IMR-90 (cell line): Measurements from ENCODE around the gene DPCD. TPM values are rescaled to one million over a fixed set of nuclear protein-coding genes. Genes with fewer than 3 reads are reported as not detected.

Experiments
- ATAC-seq: fragments of 200-7000 bp; cut with Tn5 transposase; 2 replicates; pipeline ENCODE4 v1.9.1; 2020; ENCODE audit warnings: low read depth, mild to moderate bottlenecking, moderate library complexity
- Bru-seq: library from RNA; stranded (reverse); fragments of 400-500 nt; gene quantifications from one replicate; lab custom pipeline; 2021; lab: Mats Ljungman, UMichigan
- BruChase-seq, 2 experiments: library from RNA; stranded (reverse); fragments of 400-500 nt; gene quantifications; one replicate each; lab custom pipeline; 2021; lab: Mats Ljungman, UMichigan
- BruUV-seq: library from RNA; stranded (reverse); fragments of 400-500 nt; replicated peaks from 2 replicates; lab custom pipeline; 2021; lab: Mats Ljungman, UMichigan
- CTCF ChIA-PET: fragments of 300-600 bp; formaldehyde crosslinking; extraction: SDS; loops from one replicate; lab custom pipeline; 2021; ENCODE audit warnings: antibody characterized with exemption; lab: Yijun Ruan, JAX
- POLR2A ChIA-PET: fragments of 300-600 bp; sonication (Branson Sonifier 250); formaldehyde crosslinking; loops from one replicate; lab custom pipeline; 2022; ENCODE audit warnings: antibody characterized with exemption; ENCODE audit not compliant: unreplicated experiment; lab: Charles Lee
- DNase-seq: peaks from one replicate; pipeline ENCODE4 v3.0.0; 2013
- H2AFZ ChIP-seq: replicated peaks from 2 replicates; pipeline ENCODE3; 2013; ENCODE audit warnings: low read length, mild to moderate bottlenecking; ENCODE audit not compliant: poor library complexity
- H2AK5ac ChIP-seq: 2 replicates; pipeline ENCODE4 v1.6.1; 2013; ENCODE audit warnings: low read depth, low read length, inconsistent platforms
- H2AK9ac ChIP-seq: replicated peaks from 2 replicates; pipeline ENCODE3; 2013; ENCODE audit warnings: mild to moderate bottlenecking, low read depth, low read length, moderate library complexity; ENCODE audit not compliant: poor library complexity
- H2BK120ac ChIP-seq: 2 replicates; pipeline ENCODE4 v1.6.1; 2013; ENCODE audit warnings: low read depth, low read length, inconsistent platforms
- H2BK15ac ChIP-seq: 3 replicates; pipeline ENCODE4 v1.6.1; 2013; ENCODE audit warnings: low read depth, low read length, inconsistent platforms
- H2BK20ac ChIP-seq: 2 replicates; pipeline ENCODE4 v1.6.1; 2013; ENCODE audit warnings: low read depth, mild to moderate bottlenecking, inconsistent platforms, low read length, moderate library complexity
- H2BK5ac ChIP-seq: 2 replicates; pipeline ENCODE4 v1.6.1; 2013; ENCODE audit warnings: mild to moderate bottlenecking, low read depth, low read length, inconsistent platforms; ENCODE audit not compliant: poor library complexity, severe bottlenecking
- H3K14ac ChIP-seq: replicated peaks from 2 replicates; pipeline ENCODE4 v1.6.1; 2013; ENCODE audit warnings: low read depth, low read length, inconsistent platforms
- H3K18ac ChIP-seq: 2 replicates; pipeline ENCODE4 v1.6.1; 2013; ENCODE audit warnings: low read depth, low read length, control low read depth
- H3K23ac ChIP-seq: 2 replicates; pipeline ENCODE4 v1.6.1; 2013; ENCODE audit warnings: low read depth, low read length, inconsistent platforms
- H3K27ac ChIP-seq: 2 replicates; pipeline ENCODE4 v1.5.1; 2013; ENCODE audit warnings: mild to moderate bottlenecking, control low read depth, low read length; ENCODE audit not compliant: insufficient read depth
- H3K27me3 ChIP-seq: 2 replicates; pipeline ENCODE4 v1.6.1; 2013; ENCODE audit warnings: low read length; ENCODE audit not compliant: control insufficient read depth, insufficient read depth
- H3K36me3 ChIP-seq: 2 replicates; pipeline ENCODE4 v1.6.1; 2013; ENCODE audit warnings: low read length, mixed read lengths; ENCODE audit not compliant: control insufficient read depth, insufficient read depth
- H3K4ac ChIP-seq: 2 replicates; pipeline ENCODE4 v1.6.1; 2013; ENCODE audit warnings: low read depth, low read length, inconsistent platforms
- H3K4me1 ChIP-seq: 2 replicates; pipeline ENCODE4 v1.6.1; 2013; ENCODE audit warnings: low read length, mixed read lengths; ENCODE audit not compliant: control insufficient read depth, insufficient read depth
- H3K4me2 ChIP-seq: 2 replicates; pipeline ENCODE4 v1.6.1; 2013; ENCODE audit warnings: low read depth, mild to moderate bottlenecking, control low read depth, low read length, moderate library complexity
- H3K4me3 ChIP-seq: 2 replicates; pipeline ENCODE4 v1.5.1; 2013; ENCODE audit warnings: low read depth, mild to moderate bottlenecking, control low read depth, low read length, moderate library complexity; ENCODE audit not compliant: insufficient read depth
- H3K56ac ChIP-seq: 2 replicates; pipeline ENCODE4 v1.6.1; 2013; ENCODE audit warnings: low read length, inconsistent platforms; ENCODE audit not compliant: insufficient read depth; ENCODE audit errors: extremely low read depth
- H3K79me1 ChIP-seq, 2 experiments: 2 replicates each; pipeline ENCODE4 v1.6.1; 2013; ENCODE audit warnings: low read length in 2 of 2, inconsistent platforms in 1 of 2, low read depth in 1 of 2
- H3K9ac ChIP-seq: 2 replicates; pipeline ENCODE4 v1.6.1; 2013; ENCODE audit warnings: low read depth, low read length, control low read depth
- H3K9me1 ChIP-seq: 2 replicates; pipeline ENCODE4 v1.6.1; 2013; ENCODE audit warnings: low read length, inconsistent platforms; ENCODE audit not compliant: insufficient read depth
- H3K9me3 ChIP-seq: 2 replicates; pipeline ENCODE4 v1.6.1; 2013; ENCODE audit warnings: low read length; ENCODE audit not compliant: control insufficient read depth, insufficient read depth
- H4K20me1 ChIP-seq: 2 replicates; pipeline ENCODE4 v1.6.1; 2013; ENCODE audit warnings: low read length, inconsistent platforms; ENCODE audit not compliant: insufficient read depth
- H4K5ac ChIP-seq: 2 replicates; pipeline ENCODE4 v1.6.1; 2013; ENCODE audit warnings: mild to moderate bottlenecking, low read depth, low read length, control low read depth
- H4K8ac ChIP-seq, 2 experiments: 2 replicates each; pipeline ENCODE4 v1.6.1; 2013; ENCODE audit warnings: low read depth in 2 of 2, low read length in 2 of 2, control low read depth in 1 of 2, inconsistent platforms in 1 of 2
- H4K91ac ChIP-seq: 2 replicates; pipeline ENCODE4 v1.6.1; 2013; ENCODE audit warnings: low read depth, low read length, inconsistent platforms; ENCODE audit not compliant: insufficient read depth
- MAZ ChIP-seq: IDR thresholded peaks from 2 replicates; pipeline ENCODE4 v1.6.1; 2012; ENCODE audit warnings: low read depth, mild to moderate bottlenecking, low read length, improper control_type of control experiment, moderate library complexity, borderline replicate concordance
- MXI1 ChIP-seq: IDR thresholded peaks from 2 replicates; pipeline ENCODE4 v1.6.1; 2012; ENCODE audit warnings: low read depth, mild to moderate bottlenecking, low read length, moderate library complexity, borderline replicate concordance
- SMC3 ChIP-seq: fragments of 150-350 bp; IDR thresholded peaks from 2 replicates; pipeline ENCODE4 v1.6.1; 2016; ENCODE audit warnings: low read depth, mild to moderate bottlenecking, antibody characterized with exemption, low read length, moderate library complexity
- WGBS, 2 experiments: methylation state at CpG; one replicate each; pipeline versions ENCODE4 v1.1.5 to v1.1.7; 2013; ENCODE audit warnings: missing lambda C conversion rate in 2 of 2; ENCODE audit not compliant: insufficient read length in 1 of 2; ENCODE audit errors: extremely low coverage in 2 of 2; 5-methylcytosine and 5-hydroxymethylcytosine counted together
- dilution Hi-C: fragments of 300-500 bp; cut with HindIII; formaldehyde crosslinking; loops from one replicate; pipeline ENCODE4 v1.14.3; 2018; ENCODE audit warnings: low sequenced_read_pairs; ENCODE audit not compliant: unreplicated experiment
- in situ Hi-C: fragments of 300-500 bp; cut with MboI; formaldehyde crosslinking; loops from 3 replicates; pipeline ENCODE4 v1.14.3; 2019; ENCODE audit warnings: low sequenced_read_pairs, inconsistent platforms, mixed read lengths
- intact Hi-C: fragments of 100-400 bp; cut with micrococcal nuclease; formaldehyde crosslinking; loops from 2 replicates; pipeline ENCODE4 v1.10.0; 2022
- long read RNA-seq: library from polyadenylated mRNA; unstranded; transcript quantifications from one replicate; pipeline ENCODE4 v2.0.0, GENCODE V29; 2021; ENCODE audit not compliant: unreplicated experiment
- polyA plus RNA-seq, 3 experiments: library from polyadenylated mRNA; depleted of rRNA; stranded (reverse); fragments of >200 nt; gene quantifications; 2 replicates each; pipeline ENCODE4 v1.2.3, GENCODE V29; 2012; ENCODE audit warnings: low replicate concordance in 1 of 3
- total RNA-seq: library from RNA; depleted of rRNA; stranded (reverse); fragments of >200 nt; gene quantifications from 2 replicates; pipeline ENCODE4 v1.2.3, GENCODE V29; 2012; rRNA removed

DPCD gene
- 59.1 and 113 TPM in 2 replicates for total RNA-seq
- 66.1 and 73.7 TPM in 2 replicates for polyA plus RNA-seq (2012; rRNA removed)
- polyA plus RNA-seq (2012; cell fraction: cytosol; rRNA removed): 44.0 and 79.1 TPM in 2 replicates
- 13.5 and 48.7 TPM in 2 replicates for polyA plus RNA-seq (2012; cell fraction: nucleus; rRNA removed; ENCODE audit: low replicate concordance)
- Bru-seq, nascent RNA: percentile 52 among the genes with signal in this experiment
- percentile 54 among the genes with signal in this experiment for BruChase-seq, experiment 1, labeled RNA remaining after a 6-hour chase
- BruChase-seq, experiment 2, labeled RNA remaining after a 2-hour chase: percentile 53 among the genes with signal in this experiment
- long read RNA-seq, transcript DPCD-202 (6 exons, 858 nt): major isoform, 14 of 16 reads
- long read RNA-seq, partial matches to known transcripts: 0 of 16 reads
- long read RNA-seq, other reads (novel, unspliced or antisense): 2 of 16 reads

- peak; percentile 95 for ATAC-seq
- whole genome bisulfite sequencing, 2 experiments: 0% methylated on average over 20 of the region's 50 CpGs; no CpG with 5 or more reads in 1 of the 2 experiments
- peak; percentile 93 for DNase-seq
- dilution Hi-C loops (no loop called here), in situ Hi-C loops (no loop called here), intact Hi-C loops (no loop called here)
- H3K9me1 ChIP-seq: peaks cover 11% of the 10 kb centered on the region
- no peaks in the 10 kb centered on the region for H3K27me3 ChIP-seq
- H3K9me3 ChIP-seq: no peaks in the 10 kb centered on the region
- peak within 1 kb of the TSS; percentile 57 for H2AK5ac ChIP-seq
- TF ChIP-seq SMC3 (no peak), MAZ (peak; percentile 65; the same call in 1 of the 2 replicates), MXI1 (peak; percentile 65; the same call in 1 of the 2 replicates)
- peak within 1 kb of the TSS; percentile 36 for H4K5ac ChIP-seq
- H3K36me3 ChIP-seq: peaks cover 15% of the 10 kb centered on the region; the same call in 1 of the 2 replicates
- H3K23ac ChIP-seq: peak within 1 kb of the TSS; percentile 83
- peak within 1 kb of the TSS; percentile 81 for H3K4me3 ChIP-seq
- peak within 1 kb of the TSS; percentile 95 for H2AFZ ChIP-seq
- peak within 1 kb of the TSS; percentile 50 for H3K56ac ChIP-seq
- H3K18ac ChIP-seq: no peak within 1 kb of the TSS
- H4K91ac ChIP-seq: peak within 1 kb of the TSS; percentile 43
- peak within 1 kb of the TSS; percentile 75 for H3K14ac ChIP-seq
- H2BK20ac ChIP-seq: no peak within 1 kb of the TSS
- H3K4me1 ChIP-seq: peaks cover 6% of the 10 kb centered on the region
- H3K4ac ChIP-seq: peak within 1 kb of the TSS; percentile 73
- POLR2A ChIA-PET: interaction anchor here (0.5 kb wide), 1 partner anchor 229 kb away, joined by 8 read pairs; no protein-coding TSS in a partner anchor
- CTCF ChIA-PET: interaction anchor here (0.6 to 1.2 kb wide), 3 partner anchors 9 to 16 kb away, joined by 3 to 7 read pairs (median 4); no protein-coding TSS in a partner anchor
- H2AK9ac ChIP-seq: peak within 1 kb of the TSS; percentile 97
- H2BK5ac ChIP-seq: peak within 1 kb of the TSS; percentile 2
- peak within 1 kb of the TSS; percentile 68 for H3K9ac ChIP-seq
- H2BK15ac ChIP-seq: no peak within 1 kb of the TSS
- peak within 1 kb of the TSS; percentile 95 for H3K4me2 ChIP-seq
- peaks cover 24 to 41% of the 10 kb centered on the region in 2 experiments for H3K79me1 ChIP-seq
- TSS peak; percentile 22 for BruUV-seq
- no peak within 1 kb of the TSS for H2BK120ac ChIP-seq
- no peaks in the 10 kb centered on the region for H4K20me1 ChIP-seq
- peak within 1 kb of the TSS; percentile 89 to 93 for H4K8ac ChIP-seq
- H3K27ac ChIP-seq: peak within 1 kb of the TSS; percentile 45
Observed at GRCh38 chr10:101587725-101588653, at the start of gene DPCD, which contains the start of gene POLL. DPCD (plus strand) TSS chr10:101588321; CDS start chr10:101588337, 16 bp downstream. POLL (minus strand) TSS chr10:101588257; CDS start chr10:101587360, 897 bp downstream.
